HCT116 (cell line): ENCODE data around the gene S1PR2. TPM values are rescaled to one million over a fixed set of nuclear protein-coding genes. Genes with fewer than 3 reads are reported as not detected.

ENCODE experiments used
- ATAC-seq: fragments of 200-7000 bp; cut with Tn5 transposase; 2 replicates; pipeline ENCODE4 v1.9.1; 2020; ENCODE audit warnings: mild to moderate bottlenecking, moderate library complexity
- BruUV-seq: library from RNA; stranded (reverse); fragments of 400-500 nt; replicated peaks from 2 replicates; lab custom pipeline; 2021; lab: Mats Ljungman, UMichigan
- CTCF ChIA-PET: fragments of 300-600 bp; sonication (Branson Sonifier 250); formaldehyde crosslinking; loops from one replicate; lab custom pipeline; 2021; ENCODE audit warnings: antibody characterized with exemption; lab: Charles Lee
- POLR2A ChIA-PET: fragments of 300-600, 350-600 bp; sonication (Branson Sonifier 250); formaldehyde crosslinking; loops from one replicate; lab custom pipeline; 2021; ENCODE audit warnings: antibody characterized with exemption; lab: Charles Lee
- RAD21 ChIA-PET, 2 experiments: fragments of 300-600 bp; sonication (Branson Sonifier 250); formaldehyde crosslinking; loops; one replicate each; lab custom pipeline; 2023; ENCODE audit warnings: low total read pairs in 2 of 2; ENCODE audit not compliant: uncharacterized antibody in 2 of 2, unreplicated experiment in 2 of 2, low non-redundant PET in 1 of 2; lab: Charles Lee
- DNase-seq: peaks from one replicate; pipeline ENCODE4 v3.0.0-alpha.2; 2010; ENCODE audit warnings: low read depth, low spot score
- H2AFZ ChIP-seq: fragments of 200-600 bp; shearing (Covaris generic), sonication (generic); 2 replicates; pipeline ENCODE4 v1.6.1; 2017; ENCODE audit warnings: low read depth, mixed run types, mixed read lengths, antibody characterized with exemption, low read length; ENCODE audit not compliant: poor library complexity, severe bottlenecking
- H3K27ac ChIP-seq: 2 replicates; pipeline ENCODE4 v1.5.1; 2012; ENCODE audit warnings: low read depth, low read length
- H3K27me3 ChIP-seq: fragments of 200-600 bp; sonication (generic); 2 replicates; pipeline ENCODE4 v1.6.1; 2016; ENCODE audit warnings: mixed run types, low read length, mixed read lengths; ENCODE audit not compliant: insufficient read depth
- H3K36me3 ChIP-seq, 2 experiments: fragments of 200-500 bp in 1 of 2; fragments of 200-600 bp in 1 of 2; sonication (Bioruptor generic) in 1 of 2; sonication (generic) in 1 of 2; 2 replicates each; pipeline versions ENCODE4 v1.5.1 to v1.6.1; 2014 to 2016; ENCODE audit warnings: low read length in 2 of 2, inconsistent platforms in 1 of 2, mixed read lengths in 1 of 2, mixed run types in 1 of 2; ENCODE audit not compliant: insufficient read depth in 2 of 2, control insufficient read depth in 1 of 2
- H3K4me1 ChIP-seq, 2 experiments: fragments of 200-600 bp in 1 of 2; sonication (generic) in 1 of 2; 2 replicates each; pipeline versions ENCODE4 v1.5.1 to v1.6.1; 2012 to 2017; ENCODE audit warnings: low read length in 2 of 2, inconsistent platforms in 1 of 2, mild to moderate bottlenecking in 1 of 2, mixed read lengths in 1 of 2, mixed run types in 1 of 2, moderate library complexity in 1 of 2; ENCODE audit not compliant: insufficient read depth in 2 of 2, control insufficient read depth in 1 of 2
- H3K4me2 ChIP-seq: fragments of 200-600 bp; sonication (generic); 2 replicates; pipeline ENCODE4 v1.6.1; 2017; ENCODE audit warnings: mixed run types, low read length, mixed read lengths
- H3K4me3 ChIP-seq, 2 experiments: fragments of 200-600 bp in 1 of 2; sonication (generic) in 1 of 2; replicated peaks in 1 of 2; 2 replicates each; pipeline ENCODE4 v1.5.1; 2011 to 2016; ENCODE audit warnings: low read length in 2 of 2, control low read depth in 1 of 2, low read depth in 1 of 2, mild to moderate bottlenecking in 1 of 2, mixed read lengths in 1 of 2, mixed run types in 1 of 2
- H3K79me2 ChIP-seq: fragments of 200-600 bp; sonication (generic); 2 replicates; pipeline ENCODE4 v1.6.1; 2017; ENCODE audit warnings: mild to moderate bottlenecking, mixed run types, low read length, moderate library complexity, mixed read lengths; ENCODE audit not compliant: insufficient read depth
- H3K9ac ChIP-seq: fragments of 200-600 bp; sonication (generic); 2 replicates; pipeline ENCODE4 v1.6.1; 2016; ENCODE audit warnings: low read length, mixed read lengths
- H3K9me2 ChIP-seq: fragments of 200-600 bp; sonication (generic), shearing (Covaris generic); 2 replicates; pipeline ENCODE4 v1.6.1; 2017; ENCODE audit warnings: mixed run types, mild to moderate bottlenecking, moderate library complexity; ENCODE audit not compliant: insufficient read depth
- H3K9me3 ChIP-seq, 2 experiments: fragments of 200-500 bp in 1 of 2; fragments of 200-600 bp in 1 of 2; sonication (Bioruptor generic) in 1 of 2; sonication (generic) in 1 of 2; 2 replicates each; pipeline ENCODE4 v1.6.1; 2014 to 2017; ENCODE audit warnings: low read length in 2 of 2, mixed read lengths in 2 of 2, inconsistent platforms in 1 of 2, low read depth in 1 of 2, mild to moderate bottlenecking in 1 of 2, mixed run types in 1 of 2, moderate library complexity in 1 of 2; ENCODE audit not compliant: control insufficient read depth in 1 of 2, insufficient read depth in 1 of 2
- H4K20me1 ChIP-seq: fragments of 200-600 bp; sonication (generic), shearing (Covaris generic); 2 replicates; pipeline ENCODE4 v1.6.1; 2017; ENCODE audit warnings: mixed run types, mild to moderate bottlenecking, moderate library complexity; ENCODE audit not compliant: insufficient read depth
- CEBPB ChIP-seq: IDR thresholded peaks from 2 replicates; pipeline ENCODE4 v1.6.1; 2012; ENCODE audit warnings: low read depth
- EGR1 ChIP-seq: IDR thresholded peaks from 2 replicates; pipeline ENCODE4 v1.6.1; 2012; ENCODE audit warnings: low read depth
- ELF1 ChIP-seq: IDR thresholded peaks from 2 replicates; pipeline ENCODE4 v1.6.1; 2012; ENCODE audit warnings: low read depth, borderline replicate concordance
- EZH2 ChIP-seq: fragments of 200-600 bp; sonication (generic); IDR thresholded peaks from 2 replicates; pipeline ENCODE4 v1.6.1; 2017; ENCODE audit warnings: antibody characterized with exemption, mixed run types
- FOSL1 ChIP-seq: IDR thresholded peaks from 2 replicates; pipeline ENCODE4 v1.6.1; 2012; ENCODE audit warnings: low read depth
- JUND ChIP-seq: IDR thresholded peaks from 2 replicates; pipeline ENCODE4 v1.6.1; 2012
- MAX ChIP-seq: IDR thresholded peaks from 2 replicates; pipeline ENCODE4 v1.6.1; 2012
- POLR2A ChIP-seq: IDR thresholded peaks from 2 replicates; pipeline ENCODE4 v1.7.0; 2011; ENCODE audit warnings: borderline replicate concordance; ENCODE audit not compliant: insufficient read depth, insufficient read length; ENCODE audit errors: extremely low read depth
- POLR2AphosphoS5 ChIP-seq: IDR thresholded peaks from 2 replicates; pipeline ENCODE4 v1.6.1; 2011; ENCODE audit warnings: mild to moderate bottlenecking, low read depth, low read length, moderate library complexity
- SP1 ChIP-seq: IDR thresholded peaks from 2 replicates; pipeline ENCODE4 v1.6.1; 2012; ENCODE audit warnings: low read depth
- SRF ChIP-seq: IDR thresholded peaks from 2 replicates; pipeline ENCODE4 v1.6.1; 2012; ENCODE audit warnings: low read depth
- TCF7L2 ChIP-seq: IDR thresholded peaks from 2 replicates; pipeline ENCODE4 v1.7.0; 2011; ENCODE audit warnings: borderline replicate concordance, inconsistent platforms; ENCODE audit not compliant: insufficient read depth, insufficient read length; ENCODE audit errors: extremely low read depth
- YY1 ChIP-seq: IDR thresholded peaks from 2 replicates; pipeline ENCODE4 v1.6.1; 2011; ENCODE audit warnings: low read length, low read depth, moderate library complexity, mild to moderate bottlenecking; ENCODE audit not compliant: insufficient replicate concordance; ENCODE audit errors: extremely low read depth
- ZBTB33 ChIP-seq: IDR thresholded peaks from 2 replicates; pipeline ENCODE4 v1.6.1; 2011; ENCODE audit warnings: mild to moderate bottlenecking, low read length, moderate library complexity; ENCODE audit not compliant: insufficient replicate concordance; ENCODE audit errors: extremely low read depth
- ZNF274 ChIP-seq: fragments of 200-500 bp; sonication (Bioruptor generic); IDR thresholded peaks from 2 replicates; pipeline ENCODE4 v1.6.1; 2014; ENCODE audit warnings: mild to moderate bottlenecking, low read depth, low read length, inconsistent platforms
- intact Hi-C: fragments of 100-400 bp; cut with micrococcal nuclease; formaldehyde crosslinking; loops from 2 replicates; pipeline ENCODE4 v1.10.0; 2022
- total RNA-seq: library from RNA; stranded (reverse); gene quantifications from one replicate; pipeline ENCODE4 v1.2.1, GENCODE V29; 2021; ENCODE audit not compliant: unreplicated experiment
- TF ChIP-seq, protein P1 (sequence below), 3 experiments: fragments of 200-600 bp in 1 of 3; sonication (generic) in 1 of 3; IDR thresholded peaks in 2 of 3; conservative IDR thresholded peaks in 1 of 3; 2 replicates each; pipeline ENCODE4 v1.5.1; 2012 to 2017; ENCODE audit warnings: low read depth in 2 of 3, low read length in 2 of 3, antibody characterized with exemption in 1 of 3, borderline replicate concordance in 1 of 3, control low read depth in 1 of 3, mild to moderate bottlenecking in 1 of 3, mixed read lengths in 1 of 3, mixed run types in 1 of 3, moderate library complexity in 1 of 3; ENCODE audit not compliant: insufficient read depth in 1 of 3

The S1PR2 gene
- total RNA-seq, 1 experiment from 2014 or later = 6.1 TPM

- Histone ChIP-seq H3K36me3 (no peaks in the 10 kb centered on the region), H3K4me1 (peaks cover 0 to 2% of the 10 kb centered on the region in 2 experiments; a peak in 2 of 4 replicates), H4K20me1 (no peaks in the 10 kb centered on the region), H3K4me3 (no peak overlapping the region), H3K27ac (no peak overlapping the region), H3K9ac (no peak overlapping the region), H3K4me2 (no peak overlapping the region), H3K9me3 (no peaks in the 10 kb centered on the region), H3K27me3 (no peaks in the 10 kb centered on the region), H3K79me2 (no peaks in the 10 kb centered on the region), H2AFZ (no peak overlapping the region), H3K9me2 (no peaks in the 10 kb centered on the region)
- POLR2A ChIA-PET = no interaction called here
- no TSS peak for BruUV-seq
- ATAC-seq = no peak
- no peak for DNase-seq
- no peak for TF ChIP-seq JUND
- TF ChIP-seq ZNF274 = no peak
- no peak for TF ChIP-seq POLR2AphosphoS5
- no peak for TF ChIP-seq SP1
- TF ChIP-seq EGR1 = no peak
- TF ChIP-seq TCF7L2 = no peak
- TF ChIP-seq FOSL1 = no peak
- TF ChIP-seq YY1 = no peak
- no peak for TF ChIP-seq SRF
- no peak for TF ChIP-seq MAX
- no peak for TF ChIP-seq ELF1
- no peak for TF ChIP-seq ZBTB33
- TF ChIP-seq POLR2A = no peak
- TF ChIP-seq, protein P1, sequence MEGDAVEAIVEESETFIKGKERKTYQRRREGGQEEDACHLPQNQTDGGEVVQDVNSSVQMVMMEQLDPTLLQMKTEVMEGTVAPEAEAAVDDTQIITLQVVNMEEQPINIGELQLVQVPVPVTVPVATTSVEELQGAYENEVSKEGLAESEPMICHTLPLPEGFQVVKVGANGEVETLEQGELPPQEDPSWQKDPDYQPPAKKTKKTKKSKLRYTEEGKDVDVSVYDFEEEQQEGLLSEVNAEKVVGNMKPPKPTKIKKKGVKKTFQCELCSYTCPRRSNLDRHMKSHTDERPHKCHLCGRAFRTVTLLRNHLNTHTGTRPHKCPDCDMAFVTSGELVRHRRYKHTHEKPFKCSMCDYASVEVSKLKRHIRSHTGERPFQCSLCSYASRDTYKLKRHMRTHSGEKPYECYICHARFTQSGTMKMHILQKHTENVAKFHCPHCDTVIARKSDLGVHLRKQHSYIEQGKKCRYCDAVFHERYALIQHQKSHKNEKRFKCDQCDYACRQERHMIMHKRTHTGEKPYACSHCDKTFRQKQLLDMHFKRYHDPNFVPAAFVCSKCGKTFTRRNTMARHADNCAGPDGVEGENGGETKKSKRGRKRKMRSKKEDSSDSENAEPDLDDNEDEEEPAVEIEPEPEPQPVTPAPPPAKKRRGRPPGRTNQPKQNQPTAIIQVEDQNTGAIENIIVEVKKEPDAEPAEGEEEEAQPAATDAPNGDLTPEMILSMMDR (IDR thresholded peaks at IDR 0.05 in 2 of 3, conservative IDR thresholded peaks at IDR 0.05 in 1 of 3; ENCODE audit: borderline replicate concordance in 1 of 3, insufficient read depth in 1 of 3, low read depth in 2 of 3, low read length in 2 of 3) = no peak
- TF ChIP-seq CEBPB = no peak
- no peak for TF ChIP-seq EZH2
- intact Hi-C loops = no loop called here
- RAD21 ChIA-PET = no interaction called here
- CTCF ChIA-PET = no interaction called here
Measured at GRCh38 chr19:10222201-10222890, 8.8 kb downstream of the S1PR2 start.
